Measurements from ENCODE around the gene PBX1.

- TF ChIP-seq CTCF (IDR thresholded peaks at IDR 0.05; ENCODE audit: extremely low read depth in 1 of 2, insufficient read depth in 1 of 2, low read depth in 1 of 2, low read length in 2 of 2) (no peak), POLR2A (IDR thresholded peaks at IDR 0.05; ENCODE audit: low read depth, low read length) (no peak), EZH2 (IDR thresholded peaks at IDR 0.05; ENCODE audit: borderline replicate concordance, low read depth, low read length, severe bottlenecking) (no peak), MYC (IDR thresholded peaks at IDR 0.05; ENCODE audit: low read depth, low read length) (no peak), JUN (IDR thresholded peaks at IDR 0.05; ENCODE audit: borderline replicate concordance, insufficient read depth, insufficient read length, low read depth) (no peak), POLR2AphosphoS5 (IDR thresholded peaks at IDR 0.05; ENCODE audit: insufficient read depth, low read depth, low read length) (no peak), MAX (IDR thresholded peaks at IDR 0.05; ENCODE audit: insufficient read depth, insufficient read length) (no peak)
Observed at GRCh38 chr1:164779376-164779775, 220.4 kb downstream of the PBX1 start.
